Naive thymus-derived CD4-positive, alpha-beta T cell (primary cell): ENCODE results near the gene SELL. TPM values are rescaled to one million over a fixed set of nuclear protein-coding genes. Genes with fewer than 3 reads are reported as not detected.
"Not testable (repeated sequence)": the region's sequence is repeated elsewhere in the genome, so short reads cannot be mapped to it uniquely, and the experiment has no call there.

ENCODE experiments used
- ATAC-seq: fragments of 150-1000 bp; cut with Tn5 transposase; 2 replicates; pipeline ENCODE4 v1.10.0; 2021; ENCODE audit warnings: mild to moderate bottlenecking, moderate library complexity
- CTCF ChIA-PET: fragments of 350-600 bp; sonication (Branson Sonifier 250); formaldehyde crosslinking; loops from one replicate; lab custom pipeline; 2021; ENCODE audit warnings: antibody characterized with exemption; lab: Charles Lee
- POLR2A ChIA-PET: fragments of 350-600 bp; sonication (Branson Sonifier 250); formaldehyde crosslinking; loops from one replicate; lab custom pipeline; 2021; ENCODE audit warnings: antibody characterized with exemption, inconsistent platforms; lab: Charles Lee
- DNase-seq, 9 donors: peaks; one replicate each; pipeline versions ENCODE4 v3.0.0 to v3.0.0-alpha.2; 2020 to 2022; ENCODE audit warnings: mixed read lengths in 1 of 9
- H3K27ac ChIP-seq: one replicate; pipeline ENCODE4 v1.7.0; 2013; ENCODE audit warnings: mild to moderate bottlenecking, low read depth, low read length, moderate library complexity
- H3K27me3 ChIP-seq, 2 donors: one replicate each; pipeline ENCODE4 v1.7.0; 2013; ENCODE audit warnings: low read length in 2 of 2, mild to moderate bottlenecking in 2 of 2, moderate library complexity in 2 of 2; ENCODE audit not compliant: control insufficient read depth in 2 of 2, insufficient read depth in 2 of 2
- H3K36me3 ChIP-seq, 3 experiments: 1 replicate in 2 of 3; 2 replicates in 1 of 3; pipeline ENCODE4 v1.7.0; 2013; ENCODE audit warnings: low read length in 3 of 3, mild to moderate bottlenecking in 3 of 3, moderate library complexity in 1 of 3; ENCODE audit not compliant: insufficient read depth in 3 of 3, control insufficient read depth in 2 of 3
- H3K4me1 ChIP-seq, 2 donors: one replicate each; pipeline ENCODE4 v1.7.0; 2013; ENCODE audit warnings: low read length in 2 of 2, mild to moderate bottlenecking in 2 of 2, moderate library complexity in 1 of 2; ENCODE audit not compliant: control insufficient read depth in 2 of 2, insufficient read depth in 2 of 2
- H3K4me3 ChIP-seq: 2 replicates; pipeline ENCODE4 v1.7.0; 2013; ENCODE audit warnings: mild to moderate bottlenecking, low read length
- H3K9me3 ChIP-seq, 3 experiments: 1 replicate in 2 of 3; 2 replicates in 1 of 3; pipeline ENCODE4 v1.7.0; 2013; ENCODE audit warnings: low read length in 3 of 3; ENCODE audit not compliant: control insufficient read depth in 2 of 3
- H3K27ac Mint-ChIP-seq, 9 donors: one replicate each; pipeline ENCODE4 v1.8.0; 2020 to 2022; ENCODE audit warnings: mixed read lengths in 9 of 9, mild to moderate bottlenecking in 8 of 9, moderate library complexity in 5 of 9, inconsistent platforms in 2 of 9
- H3K27me3 Mint-ChIP-seq, 5 donors: one replicate each; pipeline ENCODE4 v1.8.0; 2021 to 2022; ENCODE audit warnings: mixed read lengths in 5 of 5, mild to moderate bottlenecking in 1 of 5
- H3K36me3 Mint-ChIP-seq, 5 donors: one replicate each; pipeline ENCODE4 v1.8.0; 2020 to 2022; ENCODE audit warnings: mixed read lengths in 5 of 5, mild to moderate bottlenecking in 3 of 5, inconsistent platforms in 1 of 5
- H3K4me1 Mint-ChIP-seq, 7 donors: one replicate each; pipeline ENCODE4 v1.8.0; 2020 to 2022; ENCODE audit warnings: mixed read lengths in 7 of 7, mild to moderate bottlenecking in 3 of 7, inconsistent platforms in 1 of 7
- H3K4me3 Mint-ChIP-seq, 10 donors: one replicate each; pipeline ENCODE4 v1.8.0; 2020 to 2022; ENCODE audit warnings: mild to moderate bottlenecking in 10 of 10, mixed read lengths in 10 of 10, moderate library complexity in 6 of 10, inconsistent platforms in 2 of 10
- H3K9me3 Mint-ChIP-seq, 11 donors: one replicate each; pipeline ENCODE4 v1.8.0; 2020 to 2022; ENCODE audit warnings: mixed read lengths in 11 of 11, mild to moderate bottlenecking in 4 of 11, inconsistent platforms in 1 of 11, moderate library complexity in 1 of 11
- intact Hi-C, 2 donors: fragments of 100-400 bp; cut with micrococcal nuclease; formaldehyde crosslinking; loops; one replicate each; pipeline ENCODE4 v1.15.1; 2023
- polyA plus RNA-seq, 2 donors: library from polyadenylated mRNA; unstranded; fragments of 300-500 nt; fragmentation: Illumina TruSeq; gene quantifications; one replicate each; pipeline ENCODE4 v1.2.3, GENCODE V29; 2021
- total RNA-seq, 6 experiments: library from RNA in 5 of 6; stranded (reverse) in 5 of 6; gene quantifications; 1 replicate in 5 of 6; 2 replicates in 1 of 6; pipeline ENCODE4 v1.2.3 and lab custom pipeline; 2021 to 2026

Gene SELL
- total and polyA plus RNA-seq, 7 experiments from 2014 or later, result 303 to 2,521 (median 582) TPM

- intact Hi-C loops, result loop anchor here (5.0 to 10.0 kb wide), 4 partner anchors 179 to 1486 kb away; partner anchors contain the start of genes BLZF1 (in 1 of the 2), NME7 (in 1 of the 2), SCYL3 (in 1 of the 2) and SFT2D2 (in 1 of the 2)
- H3K9me3 ChIP-seq, H3K36me3 ChIP-seq, H3K4me1 ChIP-seq, H3K27ac Mint-ChIP-seq, H3K4me3 ChIP-seq, H3K27me3 ChIP-seq, DNase-seq, ATAC-seq, H3K27ac ChIP-seq, H3K4me3 Mint-ChIP-seq: not testable (repeated sequence)
- POLR2A ChIA-PET, result interaction anchor here (1.2 to 1.5 kb wide), 3 partner anchors 108 to 126 kb away, joined by 10 to 44 read pairs (median 11); partner anchors contain the start of gene F5
- Mint-ChIP-seq H3K9me3 (peaks cover 0 to 23% (median 4%) of the 10 kb centered on the region in 11 donors), H3K36me3 (peaks cover 16 to 25% (median 20%) of the 10 kb centered on the region in 5 donors), H3K4me1 (peaks cover 0 to 24% (median 14%) of the 10 kb centered on the region in 7 donors), H3K27me3 (peaks cover 0 to 39% (median 0%) of the 10 kb centered on the region in 5 donors)
- CTCF ChIA-PET, result interaction anchor here (1.0 to 3.0 kb wide), 12 partner anchors 12 to 161 kb away, joined by 3 to 149 read pairs (median 8); partner anchors contain the start of gene F5
Observed at GRCh38 chr1:169713090-169713489, 1.7 kb upstream of the SELL start.

- no peak overlapping the region for H3K4me3 ChIP-seq
- intact Hi-C loops, result loop anchor here (1.0 to 10.0 kb wide), 7 partner anchors 97 to 1485 kb away; partner anchors contain the start of genes BLZF1 (in 1 of the 2), NME7 (in 1 of the 2), SCYL3 (in 1 of the 2) and SFT2D2 (in 1 of the 2)
- ATAC-seq (no peak), DNase-seq (no peak)
- H3K9me3 ChIP-seq, result no peaks in the 10 kb centered on the region
- Mint-ChIP-seq H3K27me3 (peaks cover 0 to 35% (median 0%) of the 10 kb centered on the region in 5 donors), H3K4me3 (peak overlapping the region in 9 of 10 donors; percentile 90 to 99 (median 97)), H3K27ac (peak overlapping the region in 5 of 9 donors; percentile 61 to 95 (median 92)), H3K9me3 (peaks cover 0 to 21% (median 4%) of the 10 kb centered on the region in 11 donors), H3K4me1 (peaks cover under 1 to 27% (median 15%) of the 10 kb centered on the region in 7 donors), H3K36me3 (peaks cover 22 to 31% (median 23%) of the 10 kb centered on the region in 5 donors)
- H3K27me3 ChIP-seq, result no peaks in the 10 kb centered on the region
- CTCF ChIA-PET, result interaction anchor here (0.6 to 3.0 kb wide), 30 partner anchors 10 to 1269 kb away, joined by 3 to 149 read pairs (median 5); partner anchors contain the start of gene F5
- H3K4me1 ChIP-seq, result peaks cover under 1 to 3% of the 10 kb centered on the region in 2 donors
- POLR2A ChIA-PET, result interaction anchor here (0.9 to 1.5 kb wide), 9 partner anchors 10 to 126 kb away, joined by 3 to 44 read pairs (median 5); partner anchors contain the start of gene F5
- H3K27ac ChIP-seq, result no peak overlapping the region
- H3K36me3 ChIP-seq, result peaks cover 0 to 6% (median 1%) of the 10 kb centered on the region in 3 experiments
Observed at GRCh38 chr1:169712309-169712631, 850 bp upstream of the SELL start.

GRCh38 chr1:169708647-169709046, 2.8 kb downstream of the SELL start:
- intact Hi-C loops, result loop anchor here (1.0 to 10.0 kb wide), 6 partner anchors 9 to 1994 kb away; partner anchors contain the start of genes KIFAP3 (in 1 of the 2) and SLC19A2 (in 1 of the 2)
- POLR2A ChIA-PET, result interaction anchor here (0.5 to 7.1 kb wide), 11 partner anchors 14 to 143 kb away, joined by 3 to 216 read pairs (median 3); partner anchors contain the start of genes F5 and SELP
- H3K4me1 ChIP-seq, result peaks cover 21 to 37% of the 10 kb centered on the region in 2 donors
- H3K9me3 ChIP-seq, result no peaks in the 10 kb centered on the region
- Mint-ChIP-seq H3K27ac (peak overlapping the region in 8 of 9 donors; percentile 86 to 98 (median 94)), H3K27me3 (peaks cover 0 to 6% (median 0%) of the 10 kb centered on the region in 5 donors), H3K4me3 (peak overlapping the region in 9 of 10 donors; percentile 90 to 99 (median 97)), H3K4me1 (peaks cover 36 to 60% (median 48%) of the 10 kb centered on the region in 7 donors), H3K36me3 (peaks cover 49 to 65% (median 58%) of the 10 kb centered on the region in 5 donors), H3K9me3 (peaks cover 0 to 16% (median 2%) of the 10 kb centered on the region in 11 donors)
- peaks cover 0 to 36% (median 32%) of the 10 kb centered on the region in 3 experiments for H3K36me3 ChIP-seq
- peak overlapping the region; percentile 62 for H3K4me3 ChIP-seq
- peak overlapping the region; percentile 70 for H3K27ac ChIP-seq
- no peaks in the 10 kb centered on the region for H3K27me3 ChIP-seq
- CTCF ChIA-PET, result interaction anchor here (0.8 to 10.3 kb wide), 7 partner anchors 16 to 158 kb away, joined by 3 to 121 read pairs (median 4); partner anchors contain the start of gene F5
- ATAC-seq (peak; percentile 33), DNase-seq (no peak)

GRCh38 chr1:169707912-169708604, 3.4 kb downstream of the SELL start:
- Histone ChIP-seq H3K36me3 (peaks cover 0 to 40% (median 38%) of the 10 kb centered on the region in 3 experiments), H3K9me3 (no peaks in the 10 kb centered on the region), H3K4me3 (peak overlapping the region; percentile 62), H3K27me3 (no peaks in the 10 kb centered on the region), H3K4me1 (peaks cover 27 to 43% of the 10 kb centered on the region in 2 donors), H3K27ac (peak overlapping the region; percentile 70)
- intact Hi-C loops, result loop anchor here (1.0 to 10.0 kb wide), 6 partner anchors 9 to 1993 kb away; partner anchors contain the start of genes KIFAP3 (in 1 of the 2) and SLC19A2 (in 1 of the 2)
- Mint-ChIP-seq H3K27me3 (peaks cover 0 to under 1% (median 0%) of the 10 kb centered on the region in 5 donors), H3K9me3 (peaks cover 0 to 10% (median 0%) of the 10 kb centered on the region in 11 donors), H3K4me3 (peak overlapping the region in 9 of 10 donors; percentile 90 to 99 (median 97)), H3K4me1 (peaks cover 42 to 66% (median 54%) of the 10 kb centered on the region in 7 donors), H3K36me3 (peaks cover 50 to 68% (median 64%) of the 10 kb centered on the region in 5 donors), H3K27ac (peak overlapping the region in 8 of 9 donors; percentile 86 to 98 (median 94))
- DNase-seq (peak in 7 of 9 donors; percentile 51 to 68 (median 58)), ATAC-seq (peak; percentile 41)
- ChIA-PET CTCF (interaction anchor here (0.8 to 10.3 kb wide), 7 partner anchors 9 to 157 kb away, joined by 3 to 121 read pairs (median 4); partner anchors contain the start of gene F5), POLR2A (interaction anchor here (0.5 to 7.1 kb wide), 12 partner anchors 13 to 142 kb away, joined by 3 to 216 read pairs (median 4); partner anchors contain the start of genes F5 and SELP)

- DNase-seq, result no peak
- H3K4me3 ChIP-seq, result peak overlapping the region; percentile 33
- peak overlapping the region in 9 of 10 donors; percentile 50 to 99 (median 95) for H3K4me3 Mint-ChIP-seq
- ChIA-PET CTCF (interaction anchor here (2.1 to 10.3 kb wide), 4 partner anchors 12 to 118 kb away, joined by 6 to 121 read pairs (median 35); partner anchors contain the start of gene F5), POLR2A (interaction anchor here (1.0 to 7.1 kb wide), 4 partner anchors 10 to 102 kb away, joined by 3 to 216 read pairs (median 40); no protein-coding TSS in a partner anchor)
- peaks cover 0 to 3% (median 0%) of the 10 kb centered on the region in 11 donors for H3K9me3 Mint-ChIP-seq
- H3K9me3 ChIP-seq, result no peaks in the 10 kb centered on the region
- peak overlapping the region in 6 of 9 donors; percentile 75 to 97 (median 91) for H3K27ac Mint-ChIP-seq
- H3K27me3 ChIP-seq, result no peaks in the 10 kb centered on the region
- peak overlapping the region; percentile 70 for H3K27ac ChIP-seq
- peaks cover 0 to 54% (median 50%) of the 10 kb centered on the region in 3 experiments for H3K36me3 ChIP-seq
- H3K27me3 Mint-ChIP-seq, result no peaks in the 10 kb centered on the region
- no peak for ATAC-seq
- intact Hi-C loops, result loop anchor here (5.0 to 10.0 kb wide), 4 partner anchors 32 to 1990 kb away; partner anchors contain the start of genes KIFAP3 (in 1 of the 2) and SLC19A2 (in 1 of the 2)
- peaks cover 71 to 83% (median 72%) of the 10 kb centered on the region in 7 donors for H3K4me1 Mint-ChIP-seq
- peaks cover 53 to 76% of the 10 kb centered on the region in 2 donors for H3K4me1 ChIP-seq
- peaks cover 62 to 88% (median 85%) of the 10 kb centered on the region in 5 donors for H3K36me3 Mint-ChIP-seq
Observed at GRCh38 chr1:169704797-169705196, 6.6 kb downstream of the SELL start.
